Gastrocnemius medialis (tissue), 4 donors: ENCODE results near the gene CTCF.

Experiments used
- CTCF ChIP-seq, 5 experiments: fragments of 450-650 bp in 3 of 5; fragments of 200-600 bp in 2 of 5; sonication (generic) in 2 of 5; IDR thresholded peaks in 4 of 5; conservative IDR thresholded peaks in 1 of 5; 1 replicate in 4 of 5; 2 replicates in 1 of 5; pipeline ENCODE4 v1.5.1; 2016 to 2019; ENCODE audit warnings: antibody characterized with exemption in 5 of 5, mild to moderate bottlenecking in 3 of 5, moderate library complexity in 3 of 5
- POLR2A ChIP-seq, 2 donors: fragments of 450-650 bp; IDR thresholded peaks; one replicate each; pipeline ENCODE4 v1.6.1; 2017; ENCODE audit warnings: antibody characterized with exemption in 2 of 2, mild to moderate bottlenecking in 2 of 2, moderate library complexity in 2 of 2

DNA sequence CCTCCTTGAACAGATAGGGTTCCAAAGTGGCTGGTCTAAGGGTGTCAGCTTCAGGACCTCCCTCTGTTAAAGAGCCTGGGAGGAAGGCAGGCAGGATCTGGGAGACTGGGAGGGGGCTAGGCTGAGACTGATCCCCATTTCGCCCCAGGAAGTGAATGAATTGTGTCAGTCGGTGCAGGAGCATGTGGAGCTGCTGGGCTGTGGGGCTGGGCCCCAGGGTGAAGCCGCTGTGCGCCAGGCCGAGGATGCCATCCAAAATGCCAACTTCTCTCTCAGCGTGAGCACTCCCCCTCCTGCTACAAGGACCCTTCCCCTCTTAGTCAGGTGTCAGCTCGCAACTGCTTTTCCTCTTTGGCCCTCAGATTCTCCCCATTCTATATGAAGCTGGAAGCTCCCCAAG lies 88.7 kb downstream of the CTCF start:
- TF ChIP-seq CTCF (IDR thresholded peaks at IDR 0.05 in 4 of 5, conservative IDR thresholded peaks at IDR 0.05 in 1 of 5) = no peak
- no peak for TF ChIP-seq POLR2A (IDR thresholded peaks at IDR 0.05)
